ENCODE data around the gene RLBP1.
"Not testable (repeated sequence)": the region's sequence is repeated elsewhere in the genome, so short reads cannot be mapped to it uniquely, and the experiment has no call there.

RLBP1 gene
- 0 reads per million in 2 donors for total RNA-seq

DNA sequence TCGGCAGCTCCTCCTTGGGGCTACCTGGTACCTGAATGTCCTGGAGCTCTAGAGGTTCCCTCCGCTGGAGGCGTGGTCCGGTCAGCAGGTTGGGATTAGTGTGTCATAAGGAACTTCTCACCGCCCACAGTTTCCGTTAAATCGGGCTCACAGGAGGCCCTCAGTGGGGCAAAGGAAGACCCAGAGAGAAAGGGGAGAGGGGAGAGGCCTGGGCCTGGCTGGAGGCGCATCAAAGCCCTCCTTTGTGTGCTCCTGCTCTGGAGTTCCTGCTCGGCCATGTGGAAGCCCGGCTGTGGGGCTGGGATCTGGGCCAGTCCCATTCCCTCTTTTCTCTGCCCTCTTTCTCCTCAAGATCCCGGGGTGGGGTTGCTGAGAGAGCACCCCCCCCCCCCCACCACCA lies at the start of gene RLBP1:
TSS of gene RLBP1 (minus strand) at position 37 of the 400 bp plus-strand sequence. CDS start 2,604 bp downstream, outside the sequence.
- DNase-seq = no peak

GRCh38 chr15:89250142-89250541 lies 28.8 kb upstream of the RLBP1 start:
- not testable (repeated sequence) for DNase-seq

GRCh38 chr15:89248584-89248983 lies 27.2 kb upstream of the RLBP1 start:
- no peak for DNase-seq

DNA sequence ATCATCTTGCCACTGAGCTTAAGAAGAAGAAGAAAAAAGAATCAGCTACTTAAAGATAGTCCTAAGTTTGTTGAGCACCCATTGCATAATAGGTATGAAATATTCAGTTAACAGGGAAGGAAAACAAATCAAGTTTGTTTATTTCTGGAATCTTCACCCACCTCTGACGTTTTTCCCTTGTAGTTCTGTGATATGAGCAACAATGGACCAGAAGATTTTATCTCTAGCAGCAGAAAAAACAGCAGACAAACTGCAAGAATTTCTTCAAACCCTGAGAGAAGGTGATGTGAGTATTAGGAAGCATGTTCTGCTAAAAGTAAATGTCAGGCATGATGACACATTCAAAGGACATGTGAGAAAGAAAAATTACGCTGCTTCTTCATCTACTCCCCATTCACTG lies 26.1 kb upstream of the RLBP1 start:
- DNase-seq = no peak

DNA sequence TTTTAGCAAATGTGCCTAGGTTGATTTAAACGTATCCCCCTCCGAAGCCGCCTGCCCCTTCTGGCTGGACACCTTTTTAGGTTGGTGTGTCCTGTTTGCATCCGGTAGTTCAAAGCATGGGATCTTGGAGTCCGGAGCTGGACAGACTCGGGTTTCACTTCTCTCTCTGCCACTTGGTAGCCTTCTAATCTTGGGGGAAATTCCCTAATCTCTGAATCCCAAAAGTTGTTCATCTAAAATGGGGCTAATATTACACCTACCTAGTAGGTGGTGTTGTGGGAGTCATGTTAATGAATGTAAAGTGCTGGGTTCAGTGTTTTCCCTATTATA lies 23.2 kb upstream of the RLBP1 start:
- DNase-seq = no peak

DNA sequence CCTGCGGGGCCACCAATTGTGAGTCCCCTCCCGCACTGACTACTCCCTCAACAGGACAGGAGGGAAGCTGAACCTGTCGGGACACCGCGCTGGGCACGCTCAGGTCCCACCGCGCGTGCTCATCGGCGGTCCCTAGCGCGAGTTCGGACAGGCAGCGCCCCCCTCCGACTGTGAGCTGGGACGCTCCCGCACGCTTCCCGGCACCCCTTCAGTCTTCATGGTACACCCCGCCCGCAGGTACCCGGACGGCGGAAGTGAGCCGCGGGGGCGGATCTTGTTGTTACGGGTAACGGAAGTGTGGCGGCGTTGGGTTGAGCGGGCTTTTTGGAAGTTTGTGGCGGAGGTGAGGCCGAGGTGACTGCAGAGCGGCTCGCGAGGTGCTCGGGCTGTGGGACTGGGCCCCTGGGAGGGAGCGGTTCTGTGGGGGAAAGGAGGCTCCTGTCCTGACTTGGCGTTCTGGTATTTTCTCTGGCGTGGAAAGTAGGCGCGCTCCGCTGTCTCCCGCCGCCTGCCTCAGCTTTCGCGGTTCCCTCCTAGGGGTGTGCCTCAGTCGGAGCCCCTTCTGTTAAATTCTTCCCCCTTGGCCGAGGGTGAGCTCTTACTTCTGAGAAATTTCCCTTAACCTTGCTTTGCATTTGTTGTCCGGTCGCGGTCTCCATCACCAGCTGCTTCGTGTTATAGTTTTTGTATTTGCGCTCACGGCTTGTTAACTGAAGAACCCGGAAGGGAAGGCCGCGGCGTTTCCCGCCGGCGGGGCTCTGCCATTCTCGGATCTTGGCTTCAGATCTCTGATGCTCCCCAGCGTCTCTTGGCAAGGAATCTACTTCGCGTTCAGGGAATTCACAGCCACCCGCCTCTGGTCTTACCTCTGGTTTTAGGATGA lies 22.6 kb upstream of the RLBP1 start, which contains the start of gene FANCI:
TSS of gene FANCI (plus strand) at position 289 of the 883 bp plus-strand sequence. CDS start 3,669 bp downstream, outside the sequence.
- peak; percentile 85 to 96 (median 92) for DNase-seq

GRCh38 chr15:89243046-89243690 lies 21.8 kb upstream of the RLBP1 start:
- no peak for DNase-seq

DNA sequence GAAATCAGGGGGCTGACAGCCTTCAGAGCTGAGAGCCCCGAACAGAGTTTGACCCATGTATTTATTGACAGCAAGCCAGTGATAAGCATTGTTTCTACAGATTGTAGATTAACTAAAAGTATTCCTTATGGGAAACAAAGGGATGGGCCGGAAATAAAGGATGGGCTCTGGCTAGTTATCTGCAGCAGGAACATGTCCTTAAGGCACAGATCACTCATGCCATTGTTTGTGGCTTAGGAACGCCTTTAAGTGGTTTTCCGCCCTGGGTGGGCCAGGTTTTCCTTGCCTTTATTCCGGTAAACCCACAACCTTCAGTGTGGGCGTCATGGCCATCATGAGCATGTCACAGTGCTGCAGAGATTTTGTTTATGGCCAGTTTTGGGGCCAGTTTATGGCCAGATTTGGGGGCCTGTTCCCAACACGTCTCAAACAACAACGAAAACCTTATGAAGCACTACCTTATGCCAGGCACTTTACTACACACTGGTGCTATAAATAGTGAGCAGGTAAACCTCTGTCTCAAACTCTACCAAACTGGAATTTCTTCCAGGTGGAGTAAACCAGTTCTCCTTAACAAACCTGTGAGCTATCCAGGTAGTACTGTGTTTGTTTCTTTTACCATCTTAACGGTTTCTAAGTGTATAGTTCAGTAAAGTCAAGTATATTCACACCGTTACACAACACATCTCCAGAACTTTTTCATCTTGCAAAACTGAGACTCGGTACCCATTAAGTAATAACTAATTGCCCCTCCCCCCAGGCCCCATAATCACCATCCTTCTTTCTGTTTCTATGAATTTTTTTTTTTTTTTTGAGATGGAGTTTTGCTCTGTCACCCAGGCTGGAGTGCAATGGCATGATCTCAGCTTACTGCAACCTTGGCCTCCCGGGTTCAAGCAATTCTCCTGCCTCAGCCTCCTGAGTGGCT lies 18.8 kb upstream of the RLBP1 start:
- DNase-seq = not testable (repeated sequence)

GRCh38 chr15:89231832-89232231 lies 10.5 kb upstream of the RLBP1 start:
- no peak for DNase-seq

DNA sequence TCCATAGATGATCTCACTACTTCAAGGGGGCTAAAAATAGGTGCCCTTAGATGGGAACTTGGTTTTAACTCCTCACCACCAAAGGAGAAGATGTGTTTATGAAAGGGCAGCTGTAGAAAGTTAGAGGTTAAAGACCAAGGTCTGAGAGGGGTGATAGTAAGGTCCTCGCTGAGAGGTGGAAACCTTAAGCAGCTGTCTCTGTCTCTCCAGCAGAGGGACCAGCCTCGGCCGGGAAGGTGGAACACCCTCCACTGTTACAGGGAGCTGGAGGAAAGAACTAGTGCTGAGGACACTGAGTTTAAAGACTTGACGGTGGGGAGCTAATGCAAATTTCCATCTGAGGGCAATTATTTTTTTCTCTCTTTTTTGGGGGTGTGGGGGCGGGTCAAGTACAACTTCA lies 8.9 kb upstream of the RLBP1 start:
- no peak for DNase-seq

DNA sequence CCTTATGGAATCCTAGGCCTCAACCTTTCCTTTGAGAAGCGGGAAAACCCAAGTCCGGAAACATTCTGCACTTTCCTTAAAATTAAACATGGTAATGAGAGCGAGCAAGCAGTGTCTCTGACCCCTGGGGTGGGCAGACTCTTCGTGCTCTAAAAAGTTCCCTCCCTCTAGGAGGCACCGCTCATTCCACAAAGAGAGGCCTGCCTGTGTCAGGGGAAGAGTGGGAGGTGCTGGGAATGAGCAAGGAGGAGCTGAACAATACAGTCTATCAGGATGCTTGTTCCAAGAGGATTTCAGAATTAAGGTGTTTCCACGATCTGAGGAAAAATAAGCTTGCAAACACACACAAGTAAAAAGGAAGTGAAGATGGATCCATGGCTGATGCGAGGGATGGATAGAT lies 6.0 kb upstream of the RLBP1 start:
- no peak for DNase-seq

DNA sequence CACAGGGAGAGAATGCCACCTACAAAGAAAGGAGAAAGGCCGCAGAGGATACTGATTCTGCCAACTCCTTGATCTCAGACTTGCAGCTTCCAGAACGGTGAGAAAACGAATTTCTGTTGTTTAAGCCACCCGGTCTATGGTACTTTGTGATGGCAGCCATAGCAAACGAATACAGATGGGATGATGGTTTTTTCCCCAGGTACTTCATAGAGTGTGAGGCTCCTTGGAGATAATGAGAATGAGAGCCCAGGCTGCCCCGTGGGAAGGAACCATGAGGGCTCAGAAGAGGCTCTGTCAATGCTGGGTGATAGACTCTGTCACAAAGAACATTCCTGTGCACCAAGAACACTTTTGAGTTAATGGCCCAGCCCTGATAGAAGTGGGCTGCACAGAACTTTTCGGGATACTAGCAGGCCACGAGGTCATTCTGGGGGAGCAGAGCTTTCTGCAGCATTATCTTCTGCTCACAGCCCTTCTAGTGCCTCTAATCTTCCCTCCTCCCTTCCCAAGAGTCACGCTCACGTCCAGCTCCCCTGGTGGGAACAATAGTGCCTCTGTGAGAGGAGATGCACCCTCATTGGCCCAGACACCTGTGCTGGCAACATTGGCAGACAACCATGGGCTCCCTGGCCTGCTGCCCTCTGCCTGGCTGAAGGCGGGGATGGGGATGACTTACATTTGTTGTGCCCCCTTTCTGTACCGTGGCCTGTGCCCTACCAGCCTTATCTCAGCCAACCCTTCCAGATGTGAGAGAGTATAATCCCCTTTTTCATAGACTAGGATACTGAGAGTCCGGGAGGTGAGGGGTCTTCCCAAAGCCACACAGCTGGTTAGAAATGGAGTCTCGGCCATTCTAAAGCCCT lies 5.2 kb upstream of the RLBP1 start:
- no peak for DNase-seq

GRCh38 chr15:89225588-89225987 lies 4.2 kb upstream of the RLBP1 start:
- DNase-seq = no peak

DNA sequence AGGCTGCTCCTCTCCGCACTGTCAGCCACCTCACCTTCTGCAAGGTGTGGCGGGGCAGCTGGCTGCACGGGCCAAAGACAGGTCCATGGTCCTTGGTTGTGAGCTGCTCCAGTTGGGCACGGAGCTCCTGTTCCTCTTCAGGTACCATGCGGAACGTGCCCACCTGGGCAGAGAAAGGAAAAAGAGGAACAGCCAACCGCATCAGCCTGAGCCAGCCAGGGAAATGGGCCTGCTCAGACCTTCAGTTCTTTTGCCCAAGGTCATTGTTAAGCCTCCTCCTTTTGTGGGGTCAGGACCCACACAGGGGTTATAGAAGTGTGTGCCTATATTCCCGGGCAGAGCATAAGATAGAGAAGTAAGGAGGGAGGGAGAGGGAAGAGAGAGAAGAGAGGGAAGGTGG lies 2.8 kb downstream of the RLBP1 start:
- DNase-seq = no peak

DNA sequence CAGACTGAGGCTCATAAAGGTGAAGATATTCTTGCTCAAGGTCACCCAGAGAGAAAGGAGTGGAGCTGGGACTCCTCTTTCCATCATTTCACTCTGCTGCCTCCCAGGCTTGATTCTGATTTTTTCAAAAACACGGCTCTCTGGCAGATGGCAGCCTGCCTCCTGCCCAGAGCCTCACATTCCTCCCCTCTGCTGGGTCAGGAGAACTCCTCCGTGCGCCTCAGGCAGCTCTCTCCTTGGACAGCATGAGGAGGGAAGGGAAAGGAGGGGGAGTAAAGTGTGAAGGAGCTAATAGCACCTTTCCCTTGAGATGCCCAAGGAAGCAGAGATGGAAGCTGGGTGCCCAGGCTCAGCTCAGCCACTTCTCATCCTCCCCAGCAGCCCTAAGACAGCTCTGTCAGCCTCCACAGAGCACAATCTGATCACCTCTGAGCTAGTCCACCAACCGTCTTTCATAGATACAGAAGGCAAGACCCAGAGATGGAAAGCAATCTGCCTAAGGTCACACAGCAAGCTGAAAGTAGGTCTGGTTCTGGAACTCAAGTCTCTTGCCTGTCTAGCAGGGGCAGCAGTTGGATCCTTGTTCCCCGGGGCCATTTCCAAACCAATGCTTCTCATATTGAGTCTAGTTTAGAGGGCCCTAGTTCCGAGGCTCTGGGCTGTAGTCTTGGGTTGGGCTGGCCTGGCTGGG lies 3.5 kb downstream of the RLBP1 start:
- DNase-seq = no peak

DNA sequence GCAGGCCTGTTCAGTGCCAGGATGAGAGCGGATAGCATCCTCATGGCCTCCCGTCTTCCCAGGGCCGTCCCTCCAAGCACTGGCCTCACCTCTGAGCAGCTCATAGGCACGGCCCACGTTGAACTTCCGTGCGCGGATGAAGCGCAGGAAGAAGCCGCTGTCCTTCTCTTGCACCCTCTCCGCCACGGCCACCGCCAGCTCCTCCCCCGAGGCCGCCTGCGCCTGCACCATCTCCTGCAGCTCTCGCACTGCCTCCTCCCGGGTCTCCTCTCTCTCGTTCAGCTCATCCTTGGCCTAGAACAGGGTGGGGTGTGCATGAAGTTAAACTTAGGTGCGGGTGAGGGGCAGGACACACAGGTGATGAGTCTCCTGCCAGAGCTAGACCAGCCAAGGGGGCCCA lies 4.3 kb downstream of the RLBP1 start:
- DNase-seq = no peak

DNA sequence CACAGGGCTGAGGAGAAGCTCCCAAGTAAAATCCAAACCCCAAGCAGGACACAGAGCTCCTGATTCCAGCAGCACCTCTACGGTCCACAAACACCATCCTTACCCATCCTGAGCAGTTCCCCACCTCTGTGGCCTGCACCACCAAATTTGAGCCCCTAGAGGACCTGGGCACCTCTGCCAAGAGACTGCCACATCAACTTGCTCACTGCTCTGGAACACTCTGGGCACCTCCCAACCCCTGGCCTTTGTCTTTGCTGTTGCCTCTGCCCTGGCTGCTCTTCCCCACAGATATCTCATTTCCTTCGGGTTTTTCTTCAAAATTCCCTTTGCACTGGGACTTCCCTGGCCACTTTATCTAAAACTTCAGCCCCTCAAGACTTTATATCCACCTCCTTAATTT lies 5.8 kb downstream of the RLBP1 start:
- no peak for DNase-seq

DNA sequence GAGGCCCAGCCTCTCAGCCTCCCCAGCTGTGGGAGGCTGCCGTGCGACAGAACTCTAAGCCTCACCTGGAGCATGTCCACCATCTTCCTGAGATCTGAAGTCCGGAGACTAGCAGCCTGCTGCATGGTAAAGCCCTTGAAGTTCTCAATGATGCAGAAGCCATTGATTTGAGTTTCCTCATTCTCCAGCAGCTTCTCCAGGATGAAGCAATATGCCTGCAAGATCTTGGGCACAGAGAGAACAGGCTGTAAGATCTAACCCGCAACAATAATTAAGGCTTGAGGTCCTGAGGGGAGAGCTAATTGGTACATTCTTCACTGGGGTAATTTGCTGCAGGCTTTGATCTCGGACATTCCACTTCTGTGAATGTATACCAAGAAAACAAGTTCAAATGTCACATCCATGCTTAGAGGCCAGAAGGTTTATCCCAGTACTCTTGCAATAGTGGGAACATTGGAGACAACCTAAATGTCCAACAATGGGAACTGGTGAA lies 9.7 kb downstream of the RLBP1 start:
- DNase-seq = no peak

DNA sequence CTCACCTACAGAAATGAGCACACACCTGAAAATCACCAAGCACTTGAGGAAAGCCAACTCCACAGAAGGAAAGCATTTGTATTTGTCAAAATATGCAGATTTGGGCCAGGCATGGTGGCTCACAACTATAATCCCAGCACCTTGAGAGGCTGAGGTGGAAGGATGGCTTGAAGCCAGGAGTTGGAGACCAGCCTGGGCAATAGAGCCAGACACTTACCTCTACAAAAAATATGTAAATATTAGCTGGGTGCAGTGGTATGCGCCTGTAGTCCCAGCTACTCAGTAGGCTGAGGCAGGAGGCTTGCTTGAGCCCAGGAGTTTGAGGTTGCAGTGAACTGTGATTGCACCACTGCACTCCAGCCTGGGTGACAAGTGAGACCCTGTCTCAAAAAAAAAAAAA lies 12.3 kb downstream of the RLBP1 start:
- DNase-seq = no peak

- no peak for DNase-seq
Measured at GRCh38 chr15:89208256-89208655, 13.1 kb downstream of the RLBP1 start.

GRCh38 chr15:89206908-89207331 lies 14.5 kb downstream of the RLBP1 start:
- peak; percentile 42 to 66 (median 61) for DNase-seq
